Esophagus (tissue), 2 donors: ENCODE results near the gene SLC4A1. TPM values are rescaled to one million over a fixed set of nuclear protein-coding genes. Genes with fewer than 3 reads are reported as not detected.

ENCODE experiments used
- H3K27ac ChIP-seq, 2 donors: one replicate each; pipeline ENCODE4 v1.5.1; 2013; ENCODE audit warnings: low read depth in 2 of 2, mild to moderate bottlenecking in 2 of 2, inconsistent platforms in 1 of 2, low read length in 1 of 2, moderate library complexity in 1 of 2
- H3K27me3 ChIP-seq, 2 donors: one replicate each; pipeline ENCODE4 v1.6.1; 2013; ENCODE audit warnings: low read length in 2 of 2, control low read depth in 1 of 2, mild to moderate bottlenecking in 1 of 2; ENCODE audit not compliant: insufficient read depth in 2 of 2, control insufficient read depth in 1 of 2
- H3K36me3 ChIP-seq, 2 donors: one replicate each; pipeline ENCODE4 v1.6.1; 2013; ENCODE audit warnings: low read length in 1 of 2; ENCODE audit not compliant: control insufficient read depth in 2 of 2, insufficient read depth in 2 of 2
- H3K4me1 ChIP-seq, 2 donors: one replicate each; pipeline ENCODE4 v1.6.1; 2013; ENCODE audit warnings: low read length in 1 of 2; ENCODE audit not compliant: control insufficient read depth in 2 of 2, insufficient read depth in 2 of 2
- H3K4me3 ChIP-seq, 2 donors: one replicate each; pipeline ENCODE4 v1.5.1; 2013; ENCODE audit warnings: low read length in 2 of 2, mild to moderate bottlenecking in 2 of 2, low read depth in 1 of 2, moderate library complexity in 1 of 2
- H3K9me3 ChIP-seq, 2 donors: one replicate each; pipeline ENCODE4 v1.6.1; 2013; ENCODE audit warnings: mild to moderate bottlenecking in 2 of 2, low read depth in 1 of 2, low read length in 1 of 2, moderate library complexity in 1 of 2; ENCODE audit not compliant: control insufficient read depth in 2 of 2, insufficient read depth in 1 of 2
- WGBS, 2 donors: extraction: QIAGEN DNeasy Blood & Tissue Kit; methylation state at CpG; one replicate each; pipeline ENCODE4 v1.1.7; 2013; 5-methylcytosine and 5-hydroxymethylcytosine counted together
- polyA plus RNA-seq, 2 donors: library from polyadenylated mRNA; stranded (reverse); fragments of 200-250 nt; gene quantifications; one replicate each; pipeline ENCODE4 v1.2.3, GENCODE V29; 2013
- donor health status: healthy with polysubstance abuse.
- donor health status: Bipolar disorder and iron deficiency.

Gene SLC4A1
- polyA plus RNA-seq, 2 donors: not detected

DNA sequence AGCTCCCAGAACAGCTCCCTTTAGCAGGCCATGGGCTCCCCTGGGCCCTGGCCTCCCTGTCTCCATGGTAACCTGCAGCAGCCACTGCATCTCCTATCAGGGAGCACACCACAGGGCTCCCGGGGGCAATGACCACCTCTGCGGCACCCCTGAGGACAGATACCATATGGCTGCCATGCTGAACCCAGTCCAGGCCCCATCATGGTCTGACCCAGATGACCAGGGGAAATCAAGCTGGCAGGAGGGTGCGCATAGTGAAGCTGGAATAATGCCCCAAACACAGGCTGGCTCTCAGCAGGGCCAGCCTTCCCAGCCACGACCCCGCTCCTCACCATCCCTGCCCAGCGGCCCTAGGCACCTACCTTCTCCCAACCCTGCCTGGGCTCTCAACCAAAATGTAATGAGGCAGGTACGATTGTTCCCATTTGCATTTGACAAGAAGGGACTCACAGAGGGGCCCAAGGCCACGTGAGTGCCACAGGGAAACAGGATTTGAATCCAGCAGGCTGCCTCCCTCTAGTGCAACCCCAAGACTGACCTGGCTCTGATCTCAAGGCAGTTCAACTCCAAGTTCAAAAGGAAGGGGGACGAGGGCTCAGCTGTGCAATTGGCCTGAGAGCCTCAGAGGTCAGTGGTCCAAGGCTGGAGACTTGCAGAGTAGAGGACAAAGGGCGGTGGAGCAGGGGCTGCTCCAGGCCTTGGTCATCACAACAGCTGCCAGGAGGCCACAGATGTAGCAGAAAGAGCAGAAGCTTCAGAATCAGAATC lies 42.9 kb upstream of the SLC4A1 start:
- H3K36me3 ChIP-seq: no peaks in the 10 kb centered on the region
- peaks cover 0 to 3% of the 10 kb centered on the region in 2 donors for H3K27me3 ChIP-seq
- H3K27ac ChIP-seq: no peak overlapping the region
- H3K9me3 ChIP-seq: no peaks in the 10 kb centered on the region
- no peak overlapping the region for H3K4me3 ChIP-seq
- whole genome bisulfite sequencing, 2 donors: 70 to 75% methylated on average over 10 of the region's 10 CpGs
- peaks cover 10 to 26% of the 10 kb centered on the region in 2 donors for H3K4me1 ChIP-seq

DNA sequence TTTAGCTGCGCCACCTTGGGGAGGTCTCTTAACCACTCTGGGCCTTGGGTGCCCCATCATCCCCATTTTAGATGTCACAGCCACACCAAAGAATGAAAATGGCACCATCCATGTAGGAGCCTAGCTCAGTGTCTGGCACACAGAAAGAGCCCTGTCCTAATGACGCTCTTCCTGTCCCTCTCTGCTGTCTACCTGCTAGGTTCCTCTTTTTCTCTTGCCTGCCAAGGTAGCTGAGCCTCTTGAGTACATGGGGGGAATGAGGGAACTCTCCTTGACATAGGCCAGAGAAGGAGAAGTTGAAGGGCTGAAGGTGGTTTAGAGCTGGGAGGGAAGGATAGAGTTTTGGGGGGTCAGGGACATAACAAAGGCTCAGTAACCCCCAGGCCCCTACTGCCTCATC lies 42.3 kb upstream of the SLC4A1 start:
- Histone ChIP-seq H3K36me3 (no peaks in the 10 kb centered on the region), H3K9me3 (no peaks in the 10 kb centered on the region), H3K27me3 (peaks cover 0 to 3% of the 10 kb centered on the region in 2 donors), H3K27ac (no peak overlapping the region), H3K4me1 (peaks cover 10 to 23% of the 10 kb centered on the region in 2 donors), H3K4me3 (no peak overlapping the region)
- WGBS, 2 donors: 88 to 94% methylated on average over 2 of the region's 2 CpGs

DNA sequence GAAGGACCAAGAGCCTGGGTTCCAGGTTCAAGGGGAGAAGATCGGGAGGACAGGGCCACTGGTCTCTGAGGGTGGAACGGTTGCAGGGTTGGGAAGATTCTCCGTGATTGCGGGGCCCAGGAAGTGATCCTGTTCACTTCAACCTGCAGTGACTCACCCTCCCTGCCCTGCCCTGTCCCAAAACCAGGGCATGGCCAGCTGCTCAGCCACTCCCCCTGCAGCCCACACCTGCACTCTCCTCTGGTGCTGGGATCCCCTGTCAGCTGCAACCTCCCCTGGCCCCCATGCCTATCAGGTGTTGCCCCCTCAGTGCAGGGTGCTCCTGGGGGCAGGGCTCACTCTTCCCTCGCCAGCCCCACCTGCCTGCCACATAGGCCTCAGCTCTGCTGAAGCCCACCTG lies 41.5 kb upstream of the SLC4A1 start:
- no peaks in the 10 kb centered on the region for H3K36me3 ChIP-seq
- peaks cover 10 to 19% of the 10 kb centered on the region in 2 donors for H3K4me1 ChIP-seq
- no peak overlapping the region for H3K4me3 ChIP-seq
- no peak overlapping the region for H3K27ac ChIP-seq
- no peaks in the 10 kb centered on the region for H3K27me3 ChIP-seq
- 44 to 73% methylated on average over 5 of the region's 5 CpGs for WGBS, 2 donors
- no peaks in the 10 kb centered on the region for H3K9me3 ChIP-seq

DNA sequence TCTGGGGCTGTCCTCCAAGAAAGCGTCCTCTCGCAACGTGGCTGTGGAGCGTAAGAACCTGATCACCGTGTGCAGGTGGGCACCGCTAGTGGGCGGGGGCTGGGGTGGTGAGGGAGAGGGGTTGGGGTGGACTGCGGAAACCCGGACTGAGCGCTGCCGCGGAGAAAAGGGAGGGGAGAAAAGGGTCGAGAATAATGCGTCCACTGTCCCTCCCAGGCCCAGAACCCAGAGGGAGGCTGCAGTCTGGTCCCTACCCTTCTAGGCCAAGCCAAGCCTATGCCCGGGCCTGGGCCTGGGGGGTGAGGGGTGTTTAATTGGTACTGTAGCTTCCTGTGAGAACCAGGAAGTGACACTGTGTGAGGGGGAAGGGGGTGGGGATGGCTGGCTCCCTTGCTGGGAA lies 40.9 kb upstream of the SLC4A1 start:
- Histone ChIP-seq H3K36me3 (no peaks in the 10 kb centered on the region), H3K4me1 (peaks cover 10 to 19% of the 10 kb centered on the region in 2 donors), H3K9me3 (no peaks in the 10 kb centered on the region), H3K27me3 (no peaks in the 10 kb centered on the region), H3K27ac (no peak overlapping the region), H3K4me3 (peak overlapping the region in 1 of 2 donors; percentile 29)
- WGBS, 2 donors: 3% methylated on average over 15 of the region's 15 CpGs

DNA sequence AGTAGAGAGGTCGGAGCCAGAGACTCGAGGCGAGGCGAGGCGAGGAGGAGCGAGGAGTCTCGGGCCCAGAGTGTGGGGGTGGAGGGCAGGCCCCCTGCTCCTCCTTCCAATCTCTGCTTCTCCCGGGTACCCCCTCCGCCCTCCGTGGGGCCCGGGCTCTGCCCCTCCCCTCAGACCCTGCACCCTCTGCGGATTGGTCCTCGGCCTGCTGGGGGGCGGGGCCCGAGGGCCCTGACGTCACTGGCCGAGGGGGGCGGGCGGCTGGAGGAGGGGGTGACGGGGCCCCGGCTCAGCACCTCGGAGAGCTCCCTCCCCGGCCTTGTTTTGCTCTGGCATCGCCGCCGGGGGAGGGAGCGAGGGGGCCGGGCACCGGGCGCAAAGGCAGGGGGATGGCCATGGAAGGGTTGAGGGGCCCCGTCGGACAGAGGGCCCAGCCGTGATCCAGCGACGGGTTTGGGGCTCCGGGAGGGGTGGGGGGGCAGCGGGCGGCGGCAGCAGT lies 40.4 kb upstream of the SLC4A1 start, which contains the start of gene RUNDC3A:
TSS of gene RUNDC3A (plus strand) at position 282 of the 499 bp plus-strand sequence. CDS start 232 bp downstream, outside the sequence.
- 1 to 2% methylated on average over 30 to 39 of the region's 39 CpGs for WGBS, 2 donors
- no peaks in the 10 kb centered on the region for H3K36me3 ChIP-seq
- H3K27ac ChIP-seq: peak within 1 kb of the TSS in 1 of 2 donors; percentile 40
- peak within 1 kb of the TSS; percentile 19 to 29 for H3K4me3 ChIP-seq
- peaks cover 10 to 19% of the 10 kb centered on the region in 2 donors for H3K4me1 ChIP-seq
- no peaks in the 10 kb centered on the region for H3K27me3 ChIP-seq
- H3K9me3 ChIP-seq: no peaks in the 10 kb centered on the region

DNA sequence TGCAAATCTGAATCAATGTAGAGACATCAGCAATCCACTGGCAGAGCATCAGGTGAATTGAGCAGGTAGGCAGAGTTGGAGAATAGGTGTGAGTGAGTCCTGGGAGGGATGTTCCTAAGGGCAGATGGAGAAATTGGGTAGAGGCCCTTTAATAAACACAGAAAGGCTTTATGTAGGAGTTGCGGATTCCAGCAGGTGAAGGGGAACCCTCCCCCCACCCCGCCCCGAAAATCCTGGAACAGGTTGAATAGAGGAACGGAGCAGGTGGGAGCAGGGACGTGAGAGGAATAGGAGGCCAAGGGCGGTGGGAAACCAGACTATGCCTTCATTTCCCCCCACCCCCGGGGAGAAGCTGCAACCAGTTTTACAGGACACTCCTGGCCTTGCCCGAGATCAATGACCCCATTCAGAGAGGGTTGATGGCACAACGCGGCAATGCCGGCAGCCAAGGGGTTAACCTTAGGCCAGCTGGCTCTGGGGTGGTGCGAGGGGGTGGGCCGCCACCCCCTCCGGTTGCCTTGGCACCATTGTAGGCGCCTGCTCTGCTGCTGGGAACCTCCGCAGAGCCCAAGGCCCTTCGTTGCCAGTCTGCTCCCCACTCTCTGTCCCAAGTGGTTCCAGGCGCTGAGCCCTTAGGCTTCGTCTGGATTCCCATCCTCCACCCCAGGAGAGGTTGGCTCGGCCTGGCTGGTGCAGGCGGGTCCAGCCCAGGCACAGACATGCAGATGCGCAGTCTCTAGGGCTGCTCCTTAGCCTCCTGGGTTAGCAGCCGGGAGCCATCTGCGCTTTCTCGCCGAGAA lies 39.7 kb upstream of the SLC4A1 start:
- H3K9me3 ChIP-seq: no peaks in the 10 kb centered on the region
- no peaks in the 10 kb centered on the region for H3K36me3 ChIP-seq
- H3K4me1 ChIP-seq: peaks cover 10 to 19% of the 10 kb centered on the region in 2 donors
- no peaks in the 10 kb centered on the region for H3K27me3 ChIP-seq
- H3K27ac ChIP-seq: peak overlapping the region in 1 of 2 donors; percentile 40
- peak overlapping the region; percentile 19 to 29 for H3K4me3 ChIP-seq
- 3 to 4% methylated on average over 26 of the region's 26 CpGs for WGBS, 2 donors

DNA sequence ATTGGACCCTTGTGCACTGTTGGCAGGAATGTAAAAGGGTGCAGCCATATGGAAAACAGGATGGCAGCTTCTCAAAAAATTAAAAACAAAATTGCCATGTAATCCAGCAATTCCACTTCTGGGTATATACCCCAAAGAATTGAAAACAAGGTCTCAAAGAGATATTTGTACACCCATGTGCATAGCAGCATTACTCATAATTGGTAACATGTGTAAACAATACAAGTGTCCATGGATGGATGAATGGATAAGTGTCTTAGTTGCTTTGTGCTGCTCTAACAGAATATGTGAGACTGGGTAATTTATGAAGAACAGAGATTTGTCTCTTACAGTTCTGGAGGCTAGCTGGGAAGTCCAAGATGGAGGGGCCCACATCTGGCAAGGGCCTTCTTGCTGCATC lies 36.7 kb upstream of the SLC4A1 start:
- Histone ChIP-seq H3K27ac (no peak overlapping the region), H3K9me3 (no peaks in the 10 kb centered on the region), H3K4me1 (peaks cover 9 to 16% of the 10 kb centered on the region in 2 donors), H3K4me3 (no peak overlapping the region), H3K27me3 (no peaks in the 10 kb centered on the region), H3K36me3 (no peaks in the 10 kb centered on the region)

DNA sequence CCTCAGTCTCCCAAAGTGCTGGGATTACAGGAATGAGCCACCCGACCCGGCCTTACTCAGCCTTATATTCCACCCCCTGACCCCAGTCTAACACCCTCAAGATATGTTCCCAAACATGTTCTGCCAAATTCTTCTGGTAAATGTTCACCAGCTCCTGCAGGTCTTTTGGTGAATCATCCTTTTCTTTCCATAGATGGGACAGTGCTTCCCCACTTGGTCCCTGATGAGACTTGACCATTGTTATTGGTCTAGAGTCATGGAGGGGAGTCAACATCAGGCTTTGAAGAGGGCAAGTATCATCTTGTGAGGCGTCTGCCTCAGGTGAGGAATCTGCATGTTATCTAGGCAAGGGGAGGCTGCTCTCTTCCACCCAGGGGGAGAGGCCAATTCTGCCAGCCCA lies 30.0 kb upstream of the SLC4A1 start:
- no peak overlapping the region for H3K27ac ChIP-seq
- no peaks in the 10 kb centered on the region for H3K27me3 ChIP-seq
- no peak overlapping the region for H3K4me3 ChIP-seq
- H3K9me3 ChIP-seq: no peaks in the 10 kb centered on the region
- WGBS, 2 donors: 53 to 58% methylated on average over 3 of the region's 3 CpGs
- no peaks in the 10 kb centered on the region for H3K4me1 ChIP-seq
- no peaks in the 10 kb centered on the region for H3K36me3 ChIP-seq

DNA sequence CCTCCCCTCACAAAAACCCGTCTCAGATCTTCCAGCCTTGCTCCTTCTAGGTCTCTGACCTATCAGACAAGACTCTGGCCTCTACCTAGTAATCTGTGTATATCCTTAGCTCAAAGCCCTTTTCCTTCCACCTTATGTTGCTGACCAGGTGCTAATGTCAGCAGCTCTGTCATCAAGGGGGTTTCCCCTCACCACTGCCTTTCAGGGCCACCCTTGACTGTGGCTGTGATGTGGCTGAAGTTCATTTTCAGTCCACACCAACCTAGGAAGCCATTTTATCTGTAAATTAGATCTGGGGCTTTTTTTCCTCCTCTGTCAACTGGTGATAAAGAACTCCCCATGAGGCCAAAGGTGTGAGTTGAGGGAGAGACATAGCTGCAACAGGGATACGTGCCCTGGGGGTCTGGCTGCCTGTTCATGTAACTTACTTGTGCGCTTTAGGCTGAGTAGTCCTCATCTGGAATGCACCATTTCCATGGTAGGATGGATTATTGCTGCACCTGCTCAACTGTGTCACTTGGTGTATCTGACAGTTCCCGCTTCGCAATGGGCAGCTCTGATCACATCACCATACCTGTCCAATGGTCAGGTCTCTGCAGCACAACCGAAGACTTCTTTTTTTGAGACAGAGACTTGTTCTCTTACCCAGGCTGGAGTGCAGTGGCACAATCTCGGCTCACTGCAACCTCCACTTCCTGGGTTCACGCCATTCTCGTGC lies 25.7 kb upstream of the SLC4A1 start:
- Histone ChIP-seq H3K4me3 (no peak overlapping the region), H3K36me3 (no peaks in the 10 kb centered on the region), H3K27ac (no peak overlapping the region), H3K9me3 (no peaks in the 10 kb centered on the region), H3K4me1 (no peaks in the 10 kb centered on the region), H3K27me3 (no peaks in the 10 kb centered on the region)
- 86 to 88% methylated on average over 9 of the region's 9 CpGs for WGBS, 2 donors
